HEK293 (cell line): ENCODE results near the gene WDR86.

Experiments used
- CTCF ChIA-PET: fragments of 350-600 bp; formaldehyde crosslinking; extraction: SDS; loops from one replicate; lab custom pipeline; 2021; ENCODE audit warnings: antibody characterized with exemption; lab: Yijun Ruan, JAX
- POLR2A ChIA-PET: fragments of 300-600 bp; formaldehyde crosslinking; extraction: SDS; loops from one replicate; lab custom pipeline; 2020; ENCODE audit warnings: antibody characterized with exemption, inconsistent platforms; lab: Yijun Ruan, JAX
- H3K27ac ChIP-seq: fragments of 200-500 bp; sonication (Bioruptor generic); 2 replicates; pipeline ENCODE4 v1.5.1; 2014; ENCODE audit warnings: low read depth, low read length, control low read depth, inconsistent platforms; ENCODE audit errors: extremely low read depth
- H3K36me3 ChIP-seq, 2 experiments: fragments of 200-500 bp in 1 of 2; sonication (Bioruptor generic) in 1 of 2; 1 replicate in 1 of 2; 2 replicates in 1 of 2; pipeline ENCODE4 v1.5.1; 2014 to 2017; ENCODE audit warnings: inconsistent platforms in 2 of 2, low read length in 2 of 2; ENCODE audit not compliant: control insufficient read depth in 2 of 2, insufficient read depth in 1 of 2
- H3K4me1 ChIP-seq: fragments of 200-500 bp; sonication (Bioruptor generic); 2 replicates; pipeline ENCODE4 v1.5.1; 2014; ENCODE audit warnings: mild to moderate bottlenecking, low read length, inconsistent platforms; ENCODE audit not compliant: control insufficient read depth, insufficient read depth
- H3K4me3 ChIP-seq: 2 replicates; pipeline ENCODE4 v1.5.1; 2011; ENCODE audit warnings: low read depth, mild to moderate bottlenecking, control low read depth, low read length, moderate library complexity
- H3K9me3 ChIP-seq: fragments of 200-500 bp; sonication (Bioruptor generic); 2 replicates; pipeline ENCODE4 v1.5.1; 2014; ENCODE audit warnings: low read depth, low read length, inconsistent platforms; ENCODE audit not compliant: control insufficient read depth, insufficient read depth
- ELK4 ChIP-seq: IDR thresholded peaks from 2 replicates; pipeline ENCODE4 v1.6.1; 2011; ENCODE audit warnings: mild to moderate bottlenecking, low read depth, low read length, borderline replicate concordance
- GFI1B ChIP-seq: fragments of 450-650 bp; formaldehyde crosslinking; IDR thresholded peaks from 2 replicates; pipeline ENCODE4 v1.5.1; 2016; ENCODE audit warnings: missing biosample characterization, missing genetic modification characterization
- GLIS1 ChIP-seq: fragments of 450-650 bp; formaldehyde crosslinking; IDR thresholded peaks from 2 replicates; pipeline ENCODE4 v1.5.1; 2016; ENCODE audit warnings: missing biosample characterization, missing genetic modification characterization
- PATZ1 ChIP-seq: fragments of 450-650 bp; formaldehyde crosslinking; IDR thresholded peaks from 2 replicates; pipeline ENCODE4 v1.5.1; 2016; ENCODE audit warnings: missing biosample characterization, missing genetic modification characterization
- PRDM1 ChIP-seq: fragments of 450-650 bp; formaldehyde crosslinking; IDR thresholded peaks from 2 replicates; pipeline ENCODE4; 2016; ENCODE audit warnings: missing biosample characterization, missing genetic modification characterization
- REPIN1 ChIP-seq: fragments of 450-650 bp; formaldehyde crosslinking; IDR thresholded peaks from 2 replicates; pipeline ENCODE4 v1.5.1; 2017; ENCODE audit warnings: missing biosample characterization, missing genetic modification characterization, low read depth
- SCRT1 ChIP-seq: fragments of 450-650 bp; formaldehyde crosslinking; IDR thresholded peaks from 2 replicates; pipeline ENCODE4 v1.5.1; 2016; ENCODE audit warnings: missing biosample characterization, missing genetic modification characterization, borderline replicate concordance
- ZIC2 ChIP-seq: fragments of 450-650 bp; formaldehyde crosslinking; IDR thresholded peaks from 2 replicates; pipeline ENCODE4 v1.5.1; 2016; ENCODE audit warnings: missing biosample characterization, missing genetic modification characterization
- ZNF2 ChIP-seq: fragments of 450-650 bp; formaldehyde crosslinking; IDR thresholded peaks from 2 replicates; pipeline ENCODE4 v1.5.1; 2016; ENCODE audit warnings: missing biosample characterization, missing genetic modification characterization
- ZNF48 ChIP-seq: fragments of 450-650 bp; formaldehyde crosslinking; IDR thresholded peaks from 2 replicates; pipeline ENCODE4 v1.5.1; 2016; ENCODE audit warnings: missing biosample characterization, missing genetic modification characterization
- ZNF510 ChIP-seq: fragments of 450-650 bp; formaldehyde crosslinking; IDR thresholded peaks from 2 replicates; pipeline ENCODE4 v1.5.1; 2018; ENCODE audit warnings: mild to moderate bottlenecking, missing genetic modification characterization, missing biosample characterization; ENCODE audit not compliant: insufficient replicate concordance
- ZNF624 ChIP-seq: fragments of 450-650 bp; formaldehyde crosslinking; IDR thresholded peaks from 2 replicates; pipeline ENCODE4 v1.5.1; 2017; ENCODE audit warnings: missing biosample characterization, missing genetic modification characterization
- ZSCAN5A ChIP-seq: fragments of 450-650 bp; formaldehyde crosslinking; IDR thresholded peaks from 2 replicates; pipeline ENCODE4 v1.5.1; 2016; ENCODE audit warnings: missing biosample characterization, missing genetic modification characterization
- TF ChIP-seq, protein P1 (sequence below): fragments of 450-650 bp; formaldehyde crosslinking; IDR thresholded peaks from 2 replicates; pipeline ENCODE4 v1.5.1; 2017; ENCODE audit warnings: missing biosample characterization, missing genetic modification characterization
- TF ChIP-seq, protein P2 (sequence below): fragments of 450-650 bp; IDR thresholded peaks from 2 replicates; pipeline ENCODE4 v1.5.1; 2018; ENCODE audit warnings: missing biosample characterization, missing genetic modification characterization

WDR86 gene

DNA sequence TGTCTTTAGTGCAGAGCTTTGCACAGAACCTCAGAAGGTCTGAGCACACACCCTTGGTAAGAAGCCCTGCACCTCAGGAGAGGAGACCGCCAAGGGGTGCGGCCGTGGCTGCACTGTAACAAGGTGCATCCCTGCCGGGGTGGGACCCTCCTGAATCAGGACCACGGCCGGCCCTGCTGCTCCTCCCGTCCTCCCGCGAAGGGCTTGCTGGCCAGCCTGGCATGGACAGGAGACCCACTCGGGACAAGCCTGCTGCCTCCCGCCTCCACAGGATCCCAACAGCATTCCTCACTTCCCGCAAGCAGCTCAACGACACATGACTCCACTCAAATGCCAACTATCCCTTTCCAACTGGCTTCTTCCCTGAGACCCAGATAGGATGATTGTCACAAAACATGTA, 12.8 kb downstream of the WDR86 start:
- ChIA-PET POLR2A (no interaction called here), CTCF (no interaction called here)
- H3K36me3 ChIP-seq, result no peaks in the 10 kb centered on the region
- no peaks in the 10 kb centered on the region for H3K4me1 ChIP-seq
- H3K4me3 ChIP-seq, result no peak overlapping the region
- no peak for TF ChIP-seq ZSCAN5A
- TF ChIP-seq, protein P1, sequence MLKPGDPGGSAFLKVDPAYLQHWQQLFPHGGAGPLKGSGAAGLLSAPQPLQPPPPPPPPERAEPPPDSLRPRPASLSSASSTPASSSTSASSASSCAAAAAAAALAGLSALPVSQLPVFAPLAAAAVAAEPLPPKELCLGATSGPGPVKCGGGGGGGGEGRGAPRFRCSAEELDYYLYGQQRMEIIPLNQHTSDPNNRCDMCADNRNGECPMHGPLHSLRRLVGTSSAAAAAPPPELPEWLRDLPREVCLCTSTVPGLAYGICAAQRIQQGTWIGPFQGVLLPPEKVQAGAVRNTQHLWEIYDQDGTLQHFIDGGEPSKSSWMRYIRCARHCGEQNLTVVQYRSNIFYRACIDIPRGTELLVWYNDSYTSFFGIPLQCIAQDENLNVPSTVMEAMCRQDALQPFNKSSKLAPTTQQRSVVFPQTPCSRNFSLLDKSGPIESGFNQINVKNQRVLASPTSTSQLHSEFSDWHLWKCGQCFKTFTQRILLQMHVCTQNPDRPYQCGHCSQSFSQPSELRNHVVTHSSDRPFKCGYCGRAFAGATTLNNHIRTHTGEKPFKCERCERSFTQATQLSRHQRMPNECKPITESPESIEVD, result no peak
- H3K27ac ChIP-seq, result no peak overlapping the region
- no peaks in the 10 kb centered on the region for H3K9me3 ChIP-seq

GRCh38 chr7:151396328-151396970, 13.4 kb downstream of the WDR86 start:
- CTCF ChIA-PET, result interaction anchor here (0.6 kb wide), 1 partner anchor 46 kb away, joined by 3 read pairs; no protein-coding TSS in a partner anchor
- H3K27ac ChIP-seq, result no peak overlapping the region
- H3K36me3 ChIP-seq, result no peaks in the 10 kb centered on the region
- no peak for TF ChIP-seq SCRT1 (tag by site-specific recombination)
- peak; percentile 71 for TF ChIP-seq GLIS1 (tag by site-specific recombination)
- TF ChIP-seq ZNF2 (tag by site-specific recombination), result no peak
- TF ChIP-seq ZIC2 (tag by site-specific recombination), result peak; percentile 85
- no peak for TF ChIP-seq GFI1B
- TF ChIP-seq, protein P2, sequence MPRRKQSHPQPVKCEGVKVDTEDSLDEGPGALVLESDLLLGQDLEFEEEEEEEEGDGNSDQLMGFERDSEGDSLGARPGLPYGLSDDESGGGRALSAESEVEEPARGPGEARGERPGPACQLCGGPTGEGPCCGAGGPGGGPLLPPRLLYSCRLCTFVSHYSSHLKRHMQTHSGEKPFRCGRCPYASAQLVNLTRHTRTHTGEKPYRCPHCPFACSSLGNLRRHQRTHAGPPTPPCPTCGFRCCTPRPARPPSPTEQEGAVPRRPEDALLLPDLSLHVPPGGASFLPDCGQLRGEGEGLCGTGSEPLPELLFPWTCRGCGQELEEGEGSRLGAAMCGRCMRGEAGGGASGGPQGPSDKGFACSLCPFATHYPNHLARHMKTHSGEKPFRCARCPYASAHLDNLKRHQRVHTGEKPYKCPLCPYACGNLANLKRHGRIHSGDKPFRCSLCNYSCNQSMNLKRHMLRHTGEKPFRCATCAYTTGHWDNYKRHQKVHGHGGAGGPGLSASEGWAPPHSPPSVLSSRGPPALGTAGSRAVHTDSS (tag by site-specific recombination), result no peak
- TF ChIP-seq ZNF48 (tag by site-specific recombination), result no peak
- TF ChIP-seq ELK4, result no peak
- TF ChIP-seq, all 188 proteins: peak for 2
- H3K4me3 ChIP-seq, result no peak overlapping the region
- POLR2A ChIA-PET, result no interaction called here
- H3K4me1 ChIP-seq, result no peaks in the 10 kb centered on the region
- no peaks in the 10 kb centered on the region for H3K9me3 ChIP-seq

GRCh38 chr7:151395036-151395367, 14.8 kb downstream of the WDR86 start:
- H3K27ac ChIP-seq, result no peak overlapping the region
- H3K36me3 ChIP-seq, result no peaks in the 10 kb centered on the region
- no peaks in the 10 kb centered on the region for H3K9me3 ChIP-seq
- H3K4me1 ChIP-seq, result no peaks in the 10 kb centered on the region
- H3K4me3 ChIP-seq, result no peak overlapping the region
- no peak for TF ChIP-seq REPIN1 (tag by site-specific recombination)
- no peak for TF ChIP-seq ZNF624 (tag by site-specific recombination)
- TF ChIP-seq PRDM1 (tag by site-specific recombination), result no peak
- no peak for TF ChIP-seq ZNF510
- no peak for TF ChIP-seq PATZ1
- POLR2A ChIA-PET, result no interaction called here
- CTCF ChIA-PET, result interaction anchor here (0.8 kb wide), 1 partner anchor 26 kb away, joined by 6 read pairs; no protein-coding TSS in a partner anchor
